IMR-90 (cell line): ENCODE data around the gene SPNS2. TPM values are rescaled to one million over a fixed set of nuclear protein-coding genes. Genes with fewer than 3 reads are reported as not detected.

Source experiments
- ATAC-seq: fragments of 200-7000 bp; cut with Tn5 transposase; 2 replicates; pipeline ENCODE4 v1.9.1; 2020; ENCODE audit warnings: low read depth, mild to moderate bottlenecking, moderate library complexity
- BruUV-seq: library from RNA; stranded (reverse); fragments of 400-500 nt; replicated peaks from 2 replicates; lab custom pipeline; 2021; lab: Mats Ljungman, UMichigan
- CTCF ChIA-PET: fragments of 300-600 bp; formaldehyde crosslinking; extraction: SDS; loops from one replicate; lab custom pipeline; 2021; ENCODE audit warnings: antibody characterized with exemption; lab: Yijun Ruan, JAX
- POLR2A ChIA-PET: fragments of 300-600 bp; sonication (Branson Sonifier 250); formaldehyde crosslinking; loops from one replicate; lab custom pipeline; 2022; ENCODE audit warnings: antibody characterized with exemption; ENCODE audit not compliant: unreplicated experiment; lab: Charles Lee
- DNase-seq: peaks from one replicate; pipeline ENCODE4 v3.0.0; 2013
- H2AFZ ChIP-seq: replicated peaks from 2 replicates; pipeline ENCODE3; 2013; ENCODE audit warnings: low read length, mild to moderate bottlenecking; ENCODE audit not compliant: poor library complexity
- H2AK5ac ChIP-seq: 2 replicates; pipeline ENCODE4 v1.6.1; 2013; ENCODE audit warnings: low read depth, low read length, inconsistent platforms
- H2AK9ac ChIP-seq: replicated peaks from 2 replicates; pipeline ENCODE3; 2013; ENCODE audit warnings: mild to moderate bottlenecking, low read depth, low read length, moderate library complexity; ENCODE audit not compliant: poor library complexity
- H2BK120ac ChIP-seq: 2 replicates; pipeline ENCODE4 v1.6.1; 2013; ENCODE audit warnings: low read depth, low read length, inconsistent platforms
- H2BK15ac ChIP-seq: 3 replicates; pipeline ENCODE4 v1.6.1; 2013; ENCODE audit warnings: low read depth, low read length, inconsistent platforms
- H2BK20ac ChIP-seq: 2 replicates; pipeline ENCODE4 v1.6.1; 2013; ENCODE audit warnings: low read depth, mild to moderate bottlenecking, inconsistent platforms, low read length, moderate library complexity
- H2BK5ac ChIP-seq: 2 replicates; pipeline ENCODE4 v1.6.1; 2013; ENCODE audit warnings: mild to moderate bottlenecking, low read depth, low read length, inconsistent platforms; ENCODE audit not compliant: poor library complexity, severe bottlenecking
- H3K14ac ChIP-seq: replicated peaks from 2 replicates; pipeline ENCODE4 v1.6.1; 2013; ENCODE audit warnings: low read depth, low read length, inconsistent platforms
- H3K18ac ChIP-seq: 2 replicates; pipeline ENCODE4 v1.6.1; 2013; ENCODE audit warnings: low read depth, low read length, control low read depth
- H3K23ac ChIP-seq: 2 replicates; pipeline ENCODE4 v1.6.1; 2013; ENCODE audit warnings: low read depth, low read length, inconsistent platforms
- H3K27ac ChIP-seq: 2 replicates; pipeline ENCODE4 v1.5.1; 2013; ENCODE audit warnings: mild to moderate bottlenecking, control low read depth, low read length; ENCODE audit not compliant: insufficient read depth
- H3K27me3 ChIP-seq: 2 replicates; pipeline ENCODE4 v1.6.1; 2013; ENCODE audit warnings: low read length; ENCODE audit not compliant: control insufficient read depth, insufficient read depth
- H3K36me3 ChIP-seq: 2 replicates; pipeline ENCODE4 v1.6.1; 2013; ENCODE audit warnings: low read length, mixed read lengths; ENCODE audit not compliant: control insufficient read depth, insufficient read depth
- H3K4ac ChIP-seq: 2 replicates; pipeline ENCODE4 v1.6.1; 2013; ENCODE audit warnings: low read depth, low read length, inconsistent platforms
- H3K4me1 ChIP-seq: 2 replicates; pipeline ENCODE4 v1.6.1; 2013; ENCODE audit warnings: low read length, mixed read lengths; ENCODE audit not compliant: control insufficient read depth, insufficient read depth
- H3K4me2 ChIP-seq: 2 replicates; pipeline ENCODE4 v1.6.1; 2013; ENCODE audit warnings: low read depth, mild to moderate bottlenecking, control low read depth, low read length, moderate library complexity
- H3K4me3 ChIP-seq: 2 replicates; pipeline ENCODE4 v1.5.1; 2013; ENCODE audit warnings: low read depth, mild to moderate bottlenecking, control low read depth, low read length, moderate library complexity; ENCODE audit not compliant: insufficient read depth
- H3K56ac ChIP-seq: 2 replicates; pipeline ENCODE4 v1.6.1; 2013; ENCODE audit warnings: low read length, inconsistent platforms; ENCODE audit not compliant: insufficient read depth; ENCODE audit errors: extremely low read depth
- H3K79me1 ChIP-seq, 2 experiments: 2 replicates each; pipeline ENCODE4 v1.6.1; 2013; ENCODE audit warnings: low read length in 2 of 2, inconsistent platforms in 1 of 2, low read depth in 1 of 2
- H3K9ac ChIP-seq: 2 replicates; pipeline ENCODE4 v1.6.1; 2013; ENCODE audit warnings: low read depth, low read length, control low read depth
- H3K9me1 ChIP-seq: 2 replicates; pipeline ENCODE4 v1.6.1; 2013; ENCODE audit warnings: low read length, inconsistent platforms; ENCODE audit not compliant: insufficient read depth
- H3K9me3 ChIP-seq: 2 replicates; pipeline ENCODE4 v1.6.1; 2013; ENCODE audit warnings: low read length; ENCODE audit not compliant: control insufficient read depth, insufficient read depth
- H4K20me1 ChIP-seq: 2 replicates; pipeline ENCODE4 v1.6.1; 2013; ENCODE audit warnings: low read length, inconsistent platforms; ENCODE audit not compliant: insufficient read depth
- H4K5ac ChIP-seq: 2 replicates; pipeline ENCODE4 v1.6.1; 2013; ENCODE audit warnings: mild to moderate bottlenecking, low read depth, low read length, control low read depth
- H4K8ac ChIP-seq, 2 experiments: 2 replicates each; pipeline ENCODE4 v1.6.1; 2013; ENCODE audit warnings: low read depth in 2 of 2, low read length in 2 of 2, control low read depth in 1 of 2, inconsistent platforms in 1 of 2
- H4K91ac ChIP-seq: 2 replicates; pipeline ENCODE4 v1.6.1; 2013; ENCODE audit warnings: low read depth, low read length, inconsistent platforms; ENCODE audit not compliant: insufficient read depth
- BHLHE40 ChIP-seq: fragments of 150-350 bp; IDR thresholded peaks from 2 replicates; pipeline ENCODE4 v1.6.1; 2016; ENCODE audit warnings: mild to moderate bottlenecking, low read depth, low read length
- CHD1 ChIP-seq: IDR thresholded peaks from 2 replicates; pipeline ENCODE4 v1.6.1; 2012; ENCODE audit warnings: low read depth, low read length, improper control_type of control experiment
- CTCF ChIP-seq: conservative IDR thresholded peaks from 2 replicates; pipeline ENCODE4 v1.5.1; 2012; ENCODE audit warnings: mild to moderate bottlenecking, low read depth, low read length, improper control_type of control experiment
- FOS ChIP-seq: fragments of 150-350 bp; IDR thresholded peaks from 2 replicates; pipeline ENCODE4 v1.6.1; 2016; ENCODE audit warnings: low read depth, low read length
- MAZ ChIP-seq: IDR thresholded peaks from 2 replicates; pipeline ENCODE4 v1.6.1; 2012; ENCODE audit warnings: low read depth, mild to moderate bottlenecking, low read length, improper control_type of control experiment, moderate library complexity, borderline replicate concordance
- NFE2L2 ChIP-seq: fragments of 150-350 bp; IDR thresholded peaks from 2 replicates; pipeline ENCODE4 v1.6.1; 2016; ENCODE audit warnings: low read depth, mild to moderate bottlenecking, low read length
- RFX5 ChIP-seq: IDR thresholded peaks from 2 replicates; pipeline ENCODE4 v1.8.0; 2012; ENCODE audit warnings: low read depth, mild to moderate bottlenecking, low read length, moderate library complexity
- WGBS, 2 experiments: methylation state at CpG; one replicate each; pipeline versions ENCODE4 v1.1.5 to v1.1.7; 2013; ENCODE audit warnings: missing lambda C conversion rate in 2 of 2; ENCODE audit not compliant: insufficient read length in 1 of 2; ENCODE audit errors: extremely low coverage in 2 of 2; 5-methylcytosine and 5-hydroxymethylcytosine counted together
- dilution Hi-C: fragments of 300-500 bp; cut with HindIII; formaldehyde crosslinking; loops from one replicate; pipeline ENCODE4 v1.14.3; 2018; ENCODE audit warnings: low sequenced_read_pairs; ENCODE audit not compliant: unreplicated experiment
- in situ Hi-C: fragments of 300-500 bp; cut with MboI; formaldehyde crosslinking; loops from 3 replicates; pipeline ENCODE4 v1.14.3; 2019; ENCODE audit warnings: low sequenced_read_pairs, inconsistent platforms, mixed read lengths
- intact Hi-C: fragments of 100-400 bp; cut with micrococcal nuclease; formaldehyde crosslinking; loops from 2 replicates; pipeline ENCODE4 v1.10.0; 2022
- polyA plus RNA-seq, 3 experiments: library from polyadenylated mRNA; depleted of rRNA; stranded (reverse); fragments of >200 nt; gene quantifications; 2 replicates each; pipeline ENCODE4 v1.2.3, GENCODE V29; 2012; ENCODE audit warnings: low replicate concordance in 1 of 3
- total RNA-seq: library from RNA; depleted of rRNA; stranded (reverse); fragments of >200 nt; gene quantifications from 2 replicates; pipeline ENCODE4 v1.2.3, GENCODE V29; 2012

Gene SPNS2
- total and polyA plus RNA-seq, 2 of the 4 experiments (the other 2 are of a cell fraction) = under 0.01 TPM; not detected in 1

GRCh38 chr17:4560837-4561256, 62.2 kb downstream of the SPNS2 start:
- ChIA-PET CTCF (no interaction called here), POLR2A (no interaction called here)
- no TSS peak for BruUV-seq
- Histone ChIP-seq H3K4me1 (peaks cover 1% of the 10 kb centered on the region), H4K91ac (no peak overlapping the region; the same call in 1 of the 2 replicates), H2BK5ac (no peak overlapping the region), H4K5ac (no peak overlapping the region), H3K23ac (no peak overlapping the region), H3K56ac (no peak overlapping the region), H3K4me2 (no peak overlapping the region), H3K14ac (no peak overlapping the region), H3K27me3 (peaks cover 5% of the 10 kb centered on the region; the same call in 1 of the 2 replicates), H4K20me1 (no peaks in the 10 kb centered on the region), H3K36me3 (no peaks in the 10 kb centered on the region), H2AK5ac (no peak overlapping the region), H3K9me1 (no peaks in the 10 kb centered on the region), H3K18ac (no peak overlapping the region), H2AFZ (no peak overlapping the region), H2BK15ac (no peak overlapping the region), H4K8ac (no peak overlapping the region), H3K4ac (no peak overlapping the region), H2AK9ac (no peak overlapping the region), H2BK20ac (no peak overlapping the region), H3K9ac (no peak overlapping the region), H3K79me1 (no peaks in the 10 kb centered on the region), H3K9me3 (no peaks in the 10 kb centered on the region), H2BK120ac (no peak overlapping the region), H3K27ac (no peak overlapping the region), H3K4me3 (no peak overlapping the region)
- TF ChIP-seq FOS (no peak), MAZ (no peak), BHLHE40 (no peak), RFX5 (no peak), NFE2L2 (no peak), CTCF (peak; percentile 20; the same call in 1 of the 2 replicates), CHD1 (no peak)
- no peak for ATAC-seq
- intact Hi-C loops = loop anchor here (10.0 kb wide), 1 partner anchor 324 kb away; no protein-coding TSS in a partner anchor
- no peak for DNase-seq
- WGBS, 2 experiments = 65% methylated on average over 6 of the region's 11 CpGs; no CpG with 5 or more reads in 1 of the 2 experiments
- in situ Hi-C loops = no loop called here
- dilution Hi-C loops = no loop called here
